ENCODE measurements around the gene BRD3OS. TPM values are rescaled to one million over a fixed set of nuclear protein-coding genes. Genes with fewer than 3 reads are reported as not detected.

The BRD3OS gene
- total and polyA plus RNA-seq, 2 donors (not counting 3 experiments of a cell fraction or from before 2014, with no cell fraction given): 11.9 to 15.4 TPM

DNA sequence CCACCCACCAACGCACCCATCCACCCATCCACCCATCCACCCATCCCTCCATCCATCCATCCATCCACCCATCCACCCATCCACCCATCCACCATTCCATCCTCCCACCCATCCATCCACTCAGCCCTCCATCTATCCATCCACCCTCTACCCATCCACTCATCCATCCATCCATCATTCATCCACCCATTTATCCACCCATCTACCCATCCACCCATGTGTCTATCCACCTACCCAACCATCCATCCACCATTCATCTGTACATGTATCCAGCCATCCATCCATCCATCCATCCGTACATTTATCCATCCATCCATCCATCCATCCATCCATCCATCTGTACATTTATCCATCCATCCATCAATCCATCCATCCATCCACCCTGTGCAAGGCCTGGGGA is 22.0 kb upstream of the BRD3OS start:
- Histone ChIP-seq H3K4me1 (ENCODE audit: control insufficient read depth, extremely low read depth, insufficient read depth, low read length) (no peaks in the 10 kb centered on the region), H3K27ac (ENCODE audit: insufficient read depth, low read depth, low read length) (no peak overlapping the region), H3K4me2 (ENCODE audit: insufficient read depth, low read length) (no peak overlapping the region), H3K9me3 (replicated peaks; ENCODE audit: control insufficient read depth, insufficient read depth, low read length) (no peaks in the 10 kb centered on the region), H3K36me3 (ENCODE audit: control insufficient read depth in 2 of 2, extremely low read depth in 1 of 2, insufficient read depth in 2 of 2, low read length in 2 of 2) (no peaks in the 10 kb centered on the region), H3K27me3 (ENCODE audit: control insufficient read depth in 2 of 2, insufficient read depth in 2 of 2, low read length in 2 of 2) (no peaks in the 10 kb centered on the region), H2AFZ (ENCODE audit: low read depth, low read length) (no peak overlapping the region), H3K9ac (replicated peaks; ENCODE audit: extremely low read depth, insufficient read depth, low read length) (no peak overlapping the region), H3K79me2 (ENCODE audit: control insufficient read depth, insufficient read depth, low read length) (no peaks in the 10 kb centered on the region), H3K4me3 (replicated peaks in 1 of 3; ENCODE audit: insufficient read depth in 1 of 3, low read depth in 1 of 3, low read length in 3 of 3) (no peak overlapping the region), H4K20me1 (replicated peaks; ENCODE audit: control insufficient read depth, extremely low read depth, insufficient read depth, low read length) (no peaks in the 10 kb centered on the region), H3K9me1 (replicated peaks; ENCODE audit: control insufficient read depth, extremely low read depth, insufficient read depth, low read length) (no peaks in the 10 kb centered on the region)
- ChIA-PET CTCF (no interaction called here), POLR2A (no interaction called here)
- DNase-seq (ENCODE audit: low read depth, low spot score) (no peak), FAIRE-seq (no peak)
- TF ChIP-seq EZH2 (IDR thresholded peaks at IDR 0.05; ENCODE audit: borderline replicate concordance, low read depth, low read length, severe bottlenecking): no peak
- TF ChIP-seq CTCF (IDR thresholded peaks at IDR 0.05; ENCODE audit: extremely low read depth in 1 of 2, insufficient read depth in 1 of 2, low read depth in 1 of 2, low read length in 2 of 2): no peak
- TF ChIP-seq JUN (IDR thresholded peaks at IDR 0.05; ENCODE audit: borderline replicate concordance, insufficient read depth, insufficient read length, low read depth): no peak
- no peak for TF ChIP-seq GATA2 (IDR thresholded peaks at IDR 0.05; ENCODE audit: insufficient read depth, insufficient read length, low read depth, low read length)
- no peak for TF ChIP-seq POLR2AphosphoS5 (IDR thresholded peaks at IDR 0.05; ENCODE audit: insufficient read depth, low read depth, low read length)
- TF ChIP-seq MYC (IDR thresholded peaks at IDR 0.05; ENCODE audit: low read depth, low read length): no peak
- TF ChIP-seq FOS (IDR thresholded peaks at IDR 0.05; ENCODE audit: borderline replicate concordance, insufficient read depth, low read length): no peak
- no peak for TF ChIP-seq POLR2A (IDR thresholded peaks at IDR 0.05; ENCODE audit: low read depth, low read length)
- TF ChIP-seq MAX (IDR thresholded peaks at IDR 0.05; ENCODE audit: insufficient read depth, insufficient read length): no peak
- dilution Hi-C loops (cut with MboI; ENCODE audit: extremely low pct_ligation_motif_present, low sequenced_read_pairs): no loop called here
- no TSS peak for BruUV-seq (replicated peaks)
- intact Hi-C loops (cut with micrococcal nuclease): no loop called here
